Stomach (tissue), 9 donors: ENCODE data around the gene DDX39B. TPM values are rescaled to one million over a fixed set of nuclear protein-coding genes. Genes with fewer than 3 reads are reported as not detected.

Experiments used
- DNase-seq, 2 donors: peaks; one replicate each; pipeline versions ENCODE4 v3.0.0 to v3.0.0-alpha.2; 2013 to 2019
- H3K27ac ChIP-seq, 5 donors: fragments of 200-600 bp in 4 of 5; sonication (generic) in 4 of 5; one replicate each; pipeline ENCODE4 v1.5.1; 2013 to 2019; ENCODE audit warnings: mild to moderate bottlenecking in 1 of 5, moderate library complexity in 1 of 5
- H3K27me3 ChIP-seq, 3 donors: fragments of 200-600 bp; sonication (generic); one replicate each; pipeline ENCODE4 v1.5.1; 2017 to 2019; ENCODE audit warnings: mixed run types in 1 of 3
- H3K36me3 ChIP-seq, 4 donors: fragments of 200-600 bp; sonication (generic); 1 replicate in 3 of 4; 2 replicates in 1 of 4; pipeline ENCODE4 v1.5.1; 2016 to 2019
- H3K4me1 ChIP-seq, 4 donors: fragments of 200-600 bp; sonication (generic); one replicate each; pipeline ENCODE4 v1.5.1; 2016 to 2019
- H3K4me3 ChIP-seq, 4 donors: fragments of 200-600 bp; sonication (generic) in 3 of 4; one replicate each; pipeline ENCODE4 v1.5.1; 2016 to 2019; ENCODE audit warnings: mild to moderate bottlenecking in 1 of 4
- H3K9me3 ChIP-seq, 4 donors: fragments of 200-600 bp; sonication (generic); one replicate each; pipeline ENCODE4 v1.5.1; 2016 to 2019
- EP300 ChIP-seq: sonication (generic); formaldehyde crosslinking; IDR thresholded peaks from one replicate; pipeline ENCODE4 v1.6.1; 2017; ENCODE audit warnings: antibody characterized with exemption
- POLR2A ChIP-seq, 4 donors: fragments of 450-650 bp; IDR thresholded peaks; one replicate each; pipeline ENCODE4 v1.6.1; 2016; ENCODE audit warnings: antibody characterized with exemption in 4 of 4, control low read depth in 2 of 4, mild to moderate bottlenecking in 1 of 4, moderate library complexity in 1 of 4
- POLR2AphosphoS5 ChIP-seq, 3 donors: sonication (generic); formaldehyde crosslinking; IDR thresholded peaks; one replicate each; pipeline ENCODE4 v1.6.1; 2016; ENCODE audit warnings: antibody characterized with exemption in 3 of 3
- WGBS, 5 donors: extraction: QIAGEN DNeasy Blood & Tissue Kit in 3 of 5; methylation state at CpG; one replicate each; pipeline versions ENCODE4 v1.1.5 to v1.1.7; 2013 to 2018; 5-methylcytosine and 5-hydroxymethylcytosine counted together
- intact Hi-C: fragments of 100-400 bp; cut with DNase I; formaldehyde crosslinking; loops from one replicate; pipeline ENCODE4 v1.15.1; 2023; ENCODE audit warnings: low total_unique reads
- polyA plus RNA-seq, 3 donors: library from polyadenylated mRNA; stranded (reverse); fragments of 200-250 nt; gene quantifications; one replicate each; pipeline ENCODE4 v1.2.3, GENCODE V29; 2013
- total RNA-seq, 5 donors: library from RNA; depleted of rRNA; stranded (reverse); fragments of >200 nt; gene quantifications; one replicate each; pipeline versions ENCODE4 v1.1.0 to v1.2.3, GENCODE V29; 2014 to 2016
- TF ChIP-seq, protein P1 (sequence below), 7 experiments: fragments of 450-650 bp in 4 of 7; fragments of 200-600 bp in 3 of 7; sonication (generic) in 3 of 7; IDR thresholded peaks; one replicate each; pipeline ENCODE4 v1.5.1; 2016 to 2019; ENCODE audit warnings: antibody characterized with exemption in 7 of 7, control low read depth in 2 of 7, mild to moderate bottlenecking in 1 of 7
- donor health status: healthy with polysubstance abuse.
- donor health status: Bipolar disorder and iron deficiency.
- donor health status: healthy.

Gene DDX39B
- total and polyA plus RNA-seq, 8 donors = 198 to 445 (median 255) TPM

DNA sequence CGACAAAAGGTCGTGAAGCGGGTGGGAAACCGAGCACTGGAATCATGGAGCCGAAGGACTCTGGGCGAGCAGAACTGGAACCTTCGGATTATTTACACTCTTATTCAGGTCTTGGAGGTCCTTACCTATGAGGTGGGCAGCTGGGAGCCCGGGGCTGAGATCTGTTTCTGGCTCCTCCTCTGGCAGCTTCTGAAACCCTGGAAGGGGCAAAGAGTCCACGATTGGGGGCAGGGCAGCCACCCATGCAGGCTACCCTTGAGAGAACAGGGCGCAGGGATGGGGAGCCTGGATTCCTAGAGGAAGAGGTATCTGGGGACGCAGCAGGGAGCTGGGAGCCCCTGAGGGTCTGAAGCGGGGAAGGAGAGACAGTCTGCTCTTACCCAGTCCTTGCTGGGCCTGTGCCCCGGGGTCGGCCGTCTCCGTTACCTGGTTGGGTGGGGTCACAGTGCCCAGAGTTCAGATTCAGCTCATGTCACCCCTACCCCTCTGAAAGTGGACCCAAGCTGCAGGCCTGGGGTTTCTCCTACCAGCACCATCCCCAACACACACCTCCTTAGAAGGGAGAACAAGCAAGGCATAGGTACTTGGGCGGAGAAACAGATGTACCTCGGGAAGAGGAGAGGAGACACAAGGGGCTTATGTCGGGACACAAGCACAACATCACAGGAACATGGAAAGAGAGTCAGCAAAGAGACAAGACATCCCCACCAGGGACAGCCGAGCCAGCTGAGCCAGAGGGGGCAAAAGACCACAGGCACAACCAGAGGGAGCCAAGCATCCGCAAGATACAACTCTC is 39.8 kb upstream of the DDX39B start:
- no peaks in the 10 kb centered on the region for H3K36me3 ChIP-seq
- intact Hi-C loops = no loop called here
- TF ChIP-seq EP300 (no peak), POLR2A (IDR thresholded peaks at IDR 0.05) (no peak), POLR2AphosphoS5 (IDR thresholded peaks at IDR 0.05) (no peak)
- TF ChIP-seq, protein P1, sequence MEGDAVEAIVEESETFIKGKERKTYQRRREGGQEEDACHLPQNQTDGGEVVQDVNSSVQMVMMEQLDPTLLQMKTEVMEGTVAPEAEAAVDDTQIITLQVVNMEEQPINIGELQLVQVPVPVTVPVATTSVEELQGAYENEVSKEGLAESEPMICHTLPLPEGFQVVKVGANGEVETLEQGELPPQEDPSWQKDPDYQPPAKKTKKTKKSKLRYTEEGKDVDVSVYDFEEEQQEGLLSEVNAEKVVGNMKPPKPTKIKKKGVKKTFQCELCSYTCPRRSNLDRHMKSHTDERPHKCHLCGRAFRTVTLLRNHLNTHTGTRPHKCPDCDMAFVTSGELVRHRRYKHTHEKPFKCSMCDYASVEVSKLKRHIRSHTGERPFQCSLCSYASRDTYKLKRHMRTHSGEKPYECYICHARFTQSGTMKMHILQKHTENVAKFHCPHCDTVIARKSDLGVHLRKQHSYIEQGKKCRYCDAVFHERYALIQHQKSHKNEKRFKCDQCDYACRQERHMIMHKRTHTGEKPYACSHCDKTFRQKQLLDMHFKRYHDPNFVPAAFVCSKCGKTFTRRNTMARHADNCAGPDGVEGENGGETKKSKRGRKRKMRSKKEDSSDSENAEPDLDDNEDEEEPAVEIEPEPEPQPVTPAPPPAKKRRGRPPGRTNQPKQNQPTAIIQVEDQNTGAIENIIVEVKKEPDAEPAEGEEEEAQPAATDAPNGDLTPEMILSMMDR (IDR thresholded peaks at IDR 0.05) = no peak
- H3K27me3 ChIP-seq = peaks cover 0 to 1% (median 0%) of the 10 kb centered on the region in 3 donors
- peak overlapping the region; percentile 60 to 89 (median 86) for H3K27ac ChIP-seq
- DNase-seq = peak in 1 of 2 donors; percentile 38
- WGBS, 5 donors = 21 to 28% (median 24%) methylated on average over 19 to 21 of the region's 21 CpGs
- H3K9me3 ChIP-seq = no peaks in the 10 kb centered on the region
- peak overlapping the region; percentile 65 to 76 (median 72) for H3K4me3 ChIP-seq
- peaks cover 9 to 58% (median 23%) of the 10 kb centered on the region in 4 donors for H3K4me1 ChIP-seq

DNA sequence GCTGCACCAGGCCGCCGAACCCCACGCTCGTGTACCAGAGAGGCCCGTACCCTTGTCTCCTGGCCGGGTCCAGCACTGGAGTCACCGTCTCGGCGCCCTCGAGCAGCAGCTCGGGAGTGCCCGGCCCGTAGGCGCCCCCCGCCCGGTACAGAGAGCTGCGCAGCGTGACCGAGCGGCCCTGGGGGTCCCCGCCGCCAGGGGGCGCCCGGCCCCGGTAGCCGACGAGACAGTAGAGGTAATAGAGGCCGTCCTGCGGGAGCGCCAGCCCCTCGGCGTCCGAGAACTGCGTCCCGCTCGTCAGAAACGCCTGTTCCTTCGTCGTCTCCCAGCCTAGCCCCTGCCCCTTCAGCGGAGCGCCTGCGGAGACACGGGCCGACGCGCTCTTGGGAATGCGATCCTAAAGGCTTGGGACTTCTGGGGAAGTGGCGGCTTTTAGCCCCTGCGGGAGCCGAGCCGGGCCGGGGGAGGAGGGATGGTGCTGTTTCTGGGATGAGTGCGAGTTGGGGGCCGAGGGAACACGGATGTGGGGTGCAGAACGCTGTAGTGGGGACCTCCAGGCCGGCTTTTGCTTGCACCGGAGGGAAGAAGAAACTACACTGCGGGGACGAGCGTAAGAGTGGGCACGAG is 39.1 kb upstream of the DDX39B start:
- Histone ChIP-seq H3K4me3 (peak overlapping the region; percentile 65 to 76 (median 72)), H3K4me1 (peaks cover 9 to 54% (median 21%) of the 10 kb centered on the region in 4 donors), H3K27me3 (no peaks in the 10 kb centered on the region), H3K36me3 (no peaks in the 10 kb centered on the region), H3K9me3 (no peaks in the 10 kb centered on the region), H3K27ac (peak overlapping the region; percentile 60 to 89 (median 86))
- peak; percentile 89 to 95 for DNase-seq
- intact Hi-C loops = no loop called here
- TF ChIP-seq POLR2A (IDR thresholded peaks at IDR 0.05) (no peak), POLR2AphosphoS5 (IDR thresholded peaks at IDR 0.05) (peak; percentile 42 to 48 (median 45)), EP300 (no peak)
- TF ChIP-seq, protein P1 (IDR thresholded peaks at IDR 0.05) = peak in 6 of 7 experiments; percentile 53 to 99 (median 92)
- WGBS, 5 donors = 0 to 2% (median 1%) methylated on average over 42 to 62 of the region's 62 CpGs

DNA sequence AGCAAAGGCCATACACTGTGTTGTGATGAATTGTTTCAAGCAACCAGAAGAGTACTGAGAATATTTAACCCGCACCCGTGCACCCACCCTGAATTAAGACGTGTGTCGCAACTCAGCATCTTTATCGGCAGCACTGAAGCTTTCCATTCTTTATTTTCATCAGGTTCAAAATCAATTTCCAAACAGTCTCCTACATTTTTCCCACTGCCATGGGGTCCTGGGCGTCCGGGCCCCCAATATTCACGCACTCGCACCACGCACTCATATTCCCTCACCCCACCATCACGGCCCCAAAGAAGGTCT is 38.6 kb upstream of the DDX39B start:
- Histone ChIP-seq H3K4me3 (peak overlapping the region; percentile 65 to 76 (median 72)), H3K27me3 (no peaks in the 10 kb centered on the region), H3K27ac (peak overlapping the region; percentile 25 to 89 (median 86)), H3K4me1 (peaks cover 9 to 50% (median 19%) of the 10 kb centered on the region in 4 donors), H3K36me3 (no peaks in the 10 kb centered on the region), H3K9me3 (no peaks in the 10 kb centered on the region)
- TF ChIP-seq, protein P1 (IDR thresholded peaks at IDR 0.05) = no peak
- no peak for TF ChIP-seq EP300
- no peak for TF ChIP-seq POLR2AphosphoS5 (IDR thresholded peaks at IDR 0.05)
- TF ChIP-seq POLR2A (IDR thresholded peaks at IDR 0.05) = no peak
- intact Hi-C loops = no loop called here
- WGBS, 5 donors = 35 to 45% (median 42%) methylated on average over 11 of the region's 11 CpGs
- DNase-seq = no peak

DNA sequence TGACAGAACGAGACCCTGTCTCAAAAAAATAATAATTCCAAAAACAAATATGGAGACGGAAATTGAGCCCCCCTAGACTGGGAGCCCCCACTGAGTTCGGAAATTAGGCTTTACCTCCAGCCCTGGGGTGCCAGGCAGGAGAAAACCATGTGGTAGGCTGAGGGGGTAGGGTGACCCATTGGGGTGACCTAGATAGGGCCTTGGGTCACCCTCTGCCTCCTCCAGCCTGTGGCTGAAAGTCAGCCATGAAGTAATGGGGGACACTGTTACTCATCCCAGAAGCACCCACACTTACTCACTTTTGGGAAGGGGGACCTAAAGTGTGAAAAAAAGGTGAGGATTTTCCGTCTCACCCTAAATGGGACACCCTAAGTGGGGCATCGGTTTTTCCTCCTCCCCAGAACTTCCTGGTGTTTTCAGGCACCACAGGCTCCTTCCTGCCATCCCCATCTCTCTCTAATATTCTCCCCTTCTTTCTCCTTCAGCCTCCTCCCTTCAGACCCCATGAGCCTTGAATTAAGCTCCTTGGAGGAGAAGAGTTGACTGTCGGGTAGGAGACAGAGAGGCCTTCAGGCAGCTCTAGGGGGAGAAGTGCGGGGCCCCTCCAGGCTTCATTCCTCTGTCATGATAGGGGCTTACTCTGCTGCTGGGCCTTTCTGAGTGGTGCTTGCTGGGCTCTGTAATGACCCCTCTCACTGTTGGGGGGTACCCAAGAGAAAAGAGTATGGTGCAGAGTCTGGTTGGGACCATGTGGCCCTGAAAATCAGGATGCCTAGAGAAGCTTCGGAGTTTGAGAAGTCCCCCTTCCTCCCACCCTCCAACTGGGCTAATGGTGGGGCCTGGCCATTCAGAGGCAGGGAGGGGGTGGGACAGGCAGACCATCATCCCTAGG is 38.0 kb upstream of the DDX39B start:
- H3K4me1 ChIP-seq = peaks cover 9 to 49% (median 19%) of the 10 kb centered on the region in 4 donors
- TF ChIP-seq EP300 = no peak
- 87 to 93% (median 91%) methylated on average over 8 of the region's 8 CpGs for WGBS, 5 donors
- no peaks in the 10 kb centered on the region for H3K27me3 ChIP-seq
- H3K4me3 ChIP-seq = peak overlapping the region in 3 of 4 donors; percentile 65 to 76 (median 74)
- DNase-seq = no peak
- H3K36me3 ChIP-seq = no peaks in the 10 kb centered on the region
- H3K9me3 ChIP-seq = no peaks in the 10 kb centered on the region
- intact Hi-C loops = no loop called here
- H3K27ac ChIP-seq = peak overlapping the region in 3 of 5 donors; percentile 86 to 89 (median 89)
